ENCODE data around the gene PHF21B. TPM values are rescaled to one million over a fixed set of nuclear protein-coding genes. Genes with fewer than 3 reads are reported as not detected.

PHF21B gene
- total RNA-seq, 1 donor from 2014 or later = 113 TPM

- Mint-ChIP-seq H3K9me3 (ENCODE audit: unreplicated experiment) (peaks cover 2% of the 10 kb centered on the region), H3K27ac (ENCODE audit: unreplicated experiment) (no peak overlapping the region), H3K27me3 (ENCODE audit: unreplicated experiment) (peaks cover 2% of the 10 kb centered on the region), H3K36me3 (ENCODE audit: unreplicated experiment) (no peaks in the 10 kb centered on the region), H3K4me1 (ENCODE audit: low read depth, unreplicated experiment) (no peaks in the 10 kb centered on the region), H3K4me3 (ENCODE audit: unreplicated experiment) (no peak overlapping the region)
- no peak for DNase-seq
- no peak for TF ChIP-seq CTCF (IDR thresholded peaks at IDR 0.05; ENCODE audit: partially characterized antibody, unreplicated experiment)
These were observed 23.3 kb upstream of the PHF21B start for GRCh38 chr22:45033136-45033535.

GRCh38 chr22:45031629-45032403, 22.0 kb upstream of the PHF21B start:
- Mint-ChIP-seq H3K36me3 (ENCODE audit: unreplicated experiment) (no peaks in the 10 kb centered on the region), H3K27me3 (ENCODE audit: unreplicated experiment) (peaks cover 2% of the 10 kb centered on the region), H3K4me3 (ENCODE audit: unreplicated experiment) (no peak overlapping the region), H3K27ac (ENCODE audit: unreplicated experiment) (no peak overlapping the region), H3K4me1 (ENCODE audit: low read depth, unreplicated experiment) (no peaks in the 10 kb centered on the region), H3K9me3 (ENCODE audit: unreplicated experiment) (no peaks in the 10 kb centered on the region)
- no peak for DNase-seq
- no peak for TF ChIP-seq CTCF (IDR thresholded peaks at IDR 0.05; ENCODE audit: partially characterized antibody, unreplicated experiment)

- TF ChIP-seq CTCF (IDR thresholded peaks at IDR 0.05; ENCODE audit: partially characterized antibody, unreplicated experiment) = no peak
- Mint-ChIP-seq H3K36me3 (ENCODE audit: unreplicated experiment) (no peaks in the 10 kb centered on the region), H3K27ac (ENCODE audit: unreplicated experiment) (no peak overlapping the region), H3K4me1 (ENCODE audit: low read depth, unreplicated experiment) (no peaks in the 10 kb centered on the region), H3K4me3 (ENCODE audit: unreplicated experiment) (no peak overlapping the region), H3K9me3 (ENCODE audit: unreplicated experiment) (no peaks in the 10 kb centered on the region), H3K27me3 (ENCODE audit: unreplicated experiment) (peaks cover 2% of the 10 kb centered on the region)
- no peak for DNase-seq
These were observed 19.7 kb upstream of the PHF21B start for GRCh38 chr22:45029501-45029900.

- Mint-ChIP-seq H3K36me3 (ENCODE audit: unreplicated experiment) (no peaks in the 10 kb centered on the region), H3K4me3 (ENCODE audit: unreplicated experiment) (no peak overlapping the region), H3K4me1 (ENCODE audit: low read depth, unreplicated experiment) (no peaks in the 10 kb centered on the region), H3K27me3 (ENCODE audit: unreplicated experiment) (peaks cover 6% of the 10 kb centered on the region), H3K9me3 (ENCODE audit: unreplicated experiment) (peaks cover 4% of the 10 kb centered on the region), H3K27ac (ENCODE audit: unreplicated experiment) (no peak overlapping the region)
- no peak for DNase-seq
- TF ChIP-seq CTCF (IDR thresholded peaks at IDR 0.05; ENCODE audit: partially characterized antibody, unreplicated experiment) = no peak
These were observed 16.7 kb upstream of the PHF21B start for GRCh38 chr22:45026511-45026910.

GRCh38 chr22:45023431-45023830, 13.6 kb upstream of the PHF21B start:
- Mint-ChIP-seq H3K4me1 (ENCODE audit: low read depth, unreplicated experiment) (peaks cover 1% of the 10 kb centered on the region), H3K4me3 (ENCODE audit: unreplicated experiment) (no peak overlapping the region), H3K27ac (ENCODE audit: unreplicated experiment) (no peak overlapping the region), H3K27me3 (ENCODE audit: unreplicated experiment) (peaks cover 4% of the 10 kb centered on the region), H3K36me3 (ENCODE audit: unreplicated experiment) (no peaks in the 10 kb centered on the region), H3K9me3 (ENCODE audit: unreplicated experiment) (peaks cover 5% of the 10 kb centered on the region)
- DNase-seq = no peak
- no peak for TF ChIP-seq CTCF (IDR thresholded peaks at IDR 0.05; ENCODE audit: partially characterized antibody, unreplicated experiment)

Data from glutamatergic neuron (in vitro differentiated cells).